HG03103 (cell line): ENCODE measurements around the gene LMNTD2.
"Not testable (repeated sequence)": the region's sequence is repeated elsewhere in the genome, so short reads cannot be mapped to it uniquely, and the experiment has no call there.

Experiments
- ATAC-seq: cut with Tn5 transposase; IDR thresholded peaks from one replicate; pipeline ENCODE4 v1.9.1; 2021; ENCODE audit warnings: low read depth; ENCODE audit not compliant: unreplicated experiment

Gene LMNTD2

GRCh38 chr11:587546-587945 is 27.0 kb upstream of the LMNTD2 start:
- no peak for ATAC-seq

- ATAC-seq = no peak
These were observed 26.1 kb upstream of the LMNTD2 start for GRCh38 chr11:586376-587316.

- no peak for ATAC-seq
These were observed 23.7 kb upstream of the LMNTD2 start for GRCh38 chr11:584287-584686.

GRCh38 chr11:581752-582151 is 21.2 kb upstream of the LMNTD2 start:
- no peak for ATAC-seq

GRCh38 chr11:581342-581741 is 20.8 kb upstream of the LMNTD2 start:
- ATAC-seq = no peak

GRCh38 chr11:579830-580601 is 19.5 kb upstream of the LMNTD2 start:
- ATAC-seq = no peak

- no peak for ATAC-seq
These were observed 17.9 kb upstream of the LMNTD2 start for GRCh38 chr11:578276-579035.

- ATAC-seq = no peak
These were observed 17.0 kb upstream of the LMNTD2 start for GRCh38 chr11:577611-577894.

- ATAC-seq = no peak
These were observed 16.5 kb upstream of the LMNTD2 start for GRCh38 chr11:576811-577610.

GRCh38 chr11:575996-576768 is 15.6 kb upstream of the LMNTD2 start, which contains the start of gene PHRF1:
TSS of gene PHRF1 (plus strand) at chr11:576470. CDS start at chr11:581513, 5,043 bp downstream.
- peak; percentile 72 for ATAC-seq

GRCh38 chr11:575313-575995 is 14.9 kb upstream of the LMNTD2 start:
- peak; percentile 45 for ATAC-seq

- no peak for ATAC-seq
These were observed 14.2 kb upstream of the LMNTD2 start for GRCh38 chr11:574632-575312.

- not testable (repeated sequence) for ATAC-seq
These were observed 13.6 kb upstream of the LMNTD2 start for GRCh38 chr11:574031-574570.

GRCh38 chr11:573146-573759 is 12.7 kb upstream of the LMNTD2 start:
- ATAC-seq = no peak

GRCh38 chr11:571802-572185 is 11.3 kb upstream of the LMNTD2 start:
- no peak for ATAC-seq

- no peak for ATAC-seq
These were observed 8.8 kb upstream of the LMNTD2 start for GRCh38 chr11:569158-569885.
